HS-5 (cell line): ENCODE results near the gene COQ10A.
"Not testable (repeated sequence)": the region's sequence is repeated elsewhere in the genome, so short reads cannot be mapped to it uniquely, and the experiment has no call there.

Experiments
- DNase-seq: peaks from one replicate; pipeline ENCODE4 v3.0.0-alpha.2; 2012; ENCODE audit warnings: low read depth

COQ10A gene

GRCh38 chr12:56243731-56244181, 23.0 kb upstream of the COQ10A start:
- DNase-seq, result no peak

GRCh38 chr12:56244494-56244893, 22.2 kb upstream of the COQ10A start:
- no peak for DNase-seq

GRCh38 chr12:56247923-56248322, 18.8 kb upstream of the COQ10A start:
- DNase-seq, result no peak

- DNase-seq, result no peak
These were observed 18.0 kb upstream of the COQ10A start for GRCh38 chr12:56248711-56249110.

GRCh38 chr12:56252649-56253048, 14.1 kb upstream of the COQ10A start:
- DNase-seq, result no peak

- no peak for DNase-seq
These were observed 13.7 kb upstream of the COQ10A start for GRCh38 chr12:56253091-56253490.

GRCh38 chr12:56255671-56256070, 11.1 kb upstream of the COQ10A start:
- DNase-seq, result no peak

GRCh38 chr12:56256326-56256960, 10.3 kb upstream of the COQ10A start:
- DNase-seq, result no peak

- DNase-seq, result no peak
These were observed 9.7 kb upstream of the COQ10A start for GRCh38 chr12:56257071-56257470.

- DNase-seq, result no peak
These were observed 9.2 kb upstream of the COQ10A start for GRCh38 chr12:56257491-56258067.

- no peak for DNase-seq
These were observed 8.5 kb upstream of the COQ10A start, which contains the start of gene ANKRD52 for GRCh38 chr12:56258068-56258819. Gene ANKRD52, minus strand, starts transcription at chr12:56258384. Its CDS starts 115 bp downstream, at chr12:56258269.

GRCh38 chr12:56258820-56259183, 7.9 kb upstream of the COQ10A start:
- no peak for DNase-seq

GRCh38 chr12:56260380-56260779, 6.4 kb upstream of the COQ10A start:
- no peak for DNase-seq

- no peak for DNase-seq
These were observed 5.8 kb upstream of the COQ10A start for GRCh38 chr12:56260921-56261320.

GRCh38 chr12:56261503-56262232, 5.1 kb upstream of the COQ10A start:
- peak; percentile 87 for DNase-seq

GRCh38 chr12:56262955-56263354, 3.8 kb upstream of the COQ10A start:
- not testable (repeated sequence) for DNase-seq

GRCh38 chr12:56266068-56266692, 562 bp upstream of the COQ10A start:
- DNase-seq, result not testable (repeated sequence)

GRCh38 chr12:56267443-56268071, 815 bp downstream of the COQ10A start:
- no peak for DNase-seq

GRCh38 chr12:56271031-56271430, 4.3 kb downstream of the COQ10A start:
- no peak for DNase-seq

- DNase-seq, result not testable (repeated sequence)
These were observed 5.7 kb downstream of the COQ10A start for GRCh38 chr12:56272468-56272867.

- no peak for DNase-seq
These were observed 7.6 kb downstream of the COQ10A start for GRCh38 chr12:56274299-56274698.

GRCh38 chr12:56278905-56279304, 12.2 kb downstream of the COQ10A start:
- no peak for DNase-seq
